WTC11 (cell line): ENCODE data around the gene TACR2. TPM values are rescaled to one million over a fixed set of nuclear protein-coding genes. Genes with fewer than 3 reads are reported as not detected.

Experiments
- CREB1 ChIP-seq: sonication (generic); formaldehyde crosslinking; IDR thresholded peaks from 2 replicates; pipeline ENCODE4 v1.8.0; 2023; ENCODE audit warnings: mild to moderate bottlenecking, missing genetic modification reagents
- ETV6 ChIP-seq: sonication (generic); formaldehyde crosslinking; IDR thresholded peaks from 2 replicates; pipeline ENCODE4 v1.8.1; 2022; ENCODE audit warnings: mild to moderate bottlenecking, missing genetic modification reagents
- FOXJ3 ChIP-seq: sonication (generic); formaldehyde crosslinking; IDR thresholded peaks from 2 replicates; pipeline ENCODE4 v1.9.0; 2021; ENCODE audit warnings: missing genetic modification reagents, mild to moderate bottlenecking, borderline replicate concordance
- GABPB1 ChIP-seq: sonication (generic); formaldehyde crosslinking; IDR thresholded peaks from 2 replicates; pipeline ENCODE4 v1.8.1; 2023; ENCODE audit warnings: mild to moderate bottlenecking, missing genetic modification reagents
- GRHL2 ChIP-seq: fragments of 250-450 bp; sonication (Bioruptor Pico); IDR thresholded peaks from 2 replicates; pipeline ENCODE4 v1.8.0; 2022; ENCODE audit warnings: mild to moderate bottlenecking, moderate library complexity; ENCODE audit not compliant: insufficient replicate concordance, severe bottlenecking
- IRF1 ChIP-seq: sonication (generic); formaldehyde crosslinking; IDR thresholded peaks from 2 replicates; pipeline ENCODE4 v1.8.0; 2023; ENCODE audit warnings: missing genetic modification reagents
- IRF2 ChIP-seq: sonication (generic); formaldehyde crosslinking; IDR thresholded peaks from 2 replicates; pipeline ENCODE4 v1.8.0; 2022; ENCODE audit warnings: low read depth, missing genetic modification reagents, borderline replicate concordance
- KAT7 ChIP-seq: sonication (generic); formaldehyde crosslinking; IDR thresholded peaks from 2 replicates; pipeline ENCODE4 v1.8.1; 2023; ENCODE audit warnings: missing genetic modification reagents, mild to moderate bottlenecking, borderline replicate concordance
- NR1H2 ChIP-seq: sonication (generic); formaldehyde crosslinking; IDR thresholded peaks from 2 replicates; pipeline ENCODE4 v1.9.0; 2021; ENCODE audit warnings: mild to moderate bottlenecking, moderate library complexity, missing genetic modification reagents
- PRRX2 ChIP-seq: fragments of 250-450 bp; sonication (Bioruptor Pico); IDR thresholded peaks from 2 replicates; pipeline ENCODE4 v1.8.0; 2021; ENCODE audit warnings: mild to moderate bottlenecking
- SMAD4 ChIP-seq: sonication (generic); formaldehyde crosslinking; IDR thresholded peaks from 2 replicates; pipeline ENCODE4 v1.8.0; 2022; ENCODE audit warnings: mild to moderate bottlenecking, missing genetic modification reagents
- SP1 ChIP-seq: sonication (generic); formaldehyde crosslinking; conservative IDR thresholded peaks from 2 replicates; pipeline ENCODE4 v1.8.1; 2022; ENCODE audit warnings: missing genetic modification reagents
- TEAD4 ChIP-seq: sonication (generic); formaldehyde crosslinking; IDR thresholded peaks from 2 replicates; pipeline ENCODE4 v1.8.0; 2022; ENCODE audit warnings: mild to moderate bottlenecking, missing genetic modification reagents
- ZNF138 ChIP-seq: sonication (generic); formaldehyde crosslinking; conservative IDR thresholded peaks from 2 replicates; pipeline ENCODE4 v1.8.1; 2022; ENCODE audit warnings: mild to moderate bottlenecking, moderate library complexity, missing genetic modification reagents
- ZSCAN18 ChIP-seq: fragments of 250-450 bp; sonication (Bioruptor Pico); IDR thresholded peaks from 2 replicates; pipeline ENCODE4 v2.1.2; 2022; ENCODE audit warnings: mild to moderate bottlenecking, moderate library complexity
- total RNA-seq: library from RNA; stranded (reverse); gene quantifications from 3 replicates; pipeline ENCODE4 v1.2.3, GENCODE V29; 2021
- TF ChIP-seq, protein P1 (sequence below): sonication (generic); formaldehyde crosslinking; IDR thresholded peaks from 2 replicates; pipeline ENCODE4 v1.8.0; 2023; ENCODE audit warnings: missing genetic modification reagents, mild to moderate bottlenecking, borderline replicate concordance
- TF ChIP-seq, protein P2 (sequence below): sonication (generic); formaldehyde crosslinking; IDR thresholded peaks from 2 replicates; pipeline ENCODE4 v1.8.1; 2023; ENCODE audit warnings: mild to moderate bottlenecking, missing genetic modification reagents, moderate library complexity
- TF ChIP-seq, protein P3 (sequence below): fragments of 250-450 bp; sonication (Bioruptor Pico); IDR thresholded peaks from 2 replicates; pipeline ENCODE4 v1.9.0; 2021; ENCODE audit warnings: moderate library complexity, mild to moderate bottlenecking, inconsistent platforms, borderline replicate concordance
- TF ChIP-seq, protein P4 (sequence below): sonication (generic); formaldehyde crosslinking; IDR thresholded peaks from 2 replicates; pipeline ENCODE4 v1.8.0; 2023; ENCODE audit warnings: mild to moderate bottlenecking, missing genetic modification reagents
- TF ChIP-seq, protein P5 (sequence below): sonication (generic); formaldehyde crosslinking; IDR thresholded peaks from 2 replicates; pipeline ENCODE4 v1.8.0; 2022; ENCODE audit warnings: mild to moderate bottlenecking, missing genetic modification reagents
- TF ChIP-seq, protein P6 (sequence below): sonication (generic); formaldehyde crosslinking; IDR thresholded peaks from 2 replicates; pipeline ENCODE4 v1.8.0; 2022; ENCODE audit warnings: mild to moderate bottlenecking, missing genetic modification reagents
- TF ChIP-seq, protein P7 (sequence below): sonication (generic); formaldehyde crosslinking; IDR thresholded peaks from 2 replicates; pipeline ENCODE4 v1.8.1; 2023; ENCODE audit warnings: mild to moderate bottlenecking, missing genetic modification reagents

TACR2 gene
- total RNA-seq, 1 experiment from 2014 or later: 0.20 TPM

GRCh38 chr10:69408318-69409175 is 8.2 kb downstream of the TACR2 start (continued):
- TF ChIP-seq, protein P1, sequence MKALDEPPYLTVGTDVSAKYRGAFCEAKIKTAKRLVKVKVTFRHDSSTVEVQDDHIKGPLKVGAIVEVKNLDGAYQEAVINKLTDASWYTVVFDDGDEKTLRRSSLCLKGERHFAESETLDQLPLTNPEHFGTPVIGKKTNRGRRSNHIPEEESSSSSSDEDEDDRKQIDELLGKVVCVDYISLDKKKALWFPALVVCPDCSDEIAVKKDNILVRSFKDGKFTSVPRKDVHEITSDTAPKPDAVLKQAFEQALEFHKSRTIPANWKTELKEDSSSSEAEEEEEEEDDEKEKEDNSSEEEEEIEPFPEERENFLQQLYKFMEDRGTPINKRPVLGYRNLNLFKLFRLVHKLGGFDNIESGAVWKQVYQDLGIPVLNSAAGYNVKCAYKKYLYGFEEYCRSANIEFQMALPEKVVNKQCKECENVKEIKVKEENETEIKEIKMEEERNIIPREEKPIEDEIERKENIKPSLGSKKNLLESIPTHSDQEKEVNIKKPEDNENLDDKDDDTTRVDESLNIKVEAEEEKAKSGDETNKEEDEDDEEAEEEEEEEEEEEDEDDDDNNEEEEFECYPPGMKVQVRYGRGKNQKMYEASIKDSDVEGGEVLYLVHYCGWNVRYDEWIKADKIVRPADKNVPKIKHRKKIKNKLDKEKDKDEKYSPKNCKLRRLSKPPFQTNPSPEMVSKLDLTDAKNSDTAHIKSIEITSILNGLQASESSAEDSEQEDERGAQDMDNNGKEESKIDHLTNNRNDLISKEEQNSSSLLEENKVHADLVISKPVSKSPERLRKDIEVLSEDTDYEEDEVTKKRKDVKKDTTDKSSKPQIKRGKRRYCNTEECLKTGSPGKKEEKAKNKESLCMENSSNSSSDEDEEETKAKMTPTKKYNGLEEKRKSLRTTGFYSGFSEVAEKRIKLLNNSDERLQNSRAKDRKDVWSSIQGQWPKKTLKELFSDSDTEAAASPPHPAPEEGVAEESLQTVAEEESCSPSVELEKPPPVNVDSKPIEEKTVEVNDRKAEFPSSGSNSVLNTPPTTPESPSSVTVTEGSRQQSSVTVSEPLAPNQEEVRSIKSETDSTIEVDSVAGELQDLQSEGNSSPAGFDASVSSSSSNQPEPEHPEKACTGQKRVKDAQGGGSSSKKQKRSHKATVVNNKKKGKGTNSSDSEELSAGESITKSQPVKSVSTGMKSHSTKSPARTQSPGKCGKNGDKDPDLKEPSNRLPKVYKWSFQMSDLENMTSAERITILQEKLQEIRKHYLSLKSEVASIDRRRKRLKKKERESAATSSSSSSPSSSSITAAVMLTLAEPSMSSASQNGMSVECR (CRISPR knock-in tag): peak; percentile 57; the same call in 1 of the 2 replicates
- TF ChIP-seq FOXJ3 (CRISPR knock-in tag) (no peak), NR1H2 (no peak), CREB1 (0 out of 2 replicates have a peak, but pooled peaks have one; percentile 39), SP1 (CRISPR knock-in tag) (peak; percentile 75), TEAD4 (no peak), GRHL2 (no peak), ETV6 (CRISPR knock-in tag) (peak; percentile 82), KAT7 (no peak), GABPB1 (no peak), SMAD4 (CRISPR knock-in tag) (no peak), IRF1 (CRISPR knock-in tag) (peak; percentile 36; the same call in 1 of the 2 replicates), IRF2 (no peak), ZNF138 (CRISPR knock-in tag) (no peak), PRRX2 (CRISPR knock-in tag) (no peak), ZSCAN18 (CRISPR knock-in tag) (no peak)
- TF ChIP-seq, protein P2, sequence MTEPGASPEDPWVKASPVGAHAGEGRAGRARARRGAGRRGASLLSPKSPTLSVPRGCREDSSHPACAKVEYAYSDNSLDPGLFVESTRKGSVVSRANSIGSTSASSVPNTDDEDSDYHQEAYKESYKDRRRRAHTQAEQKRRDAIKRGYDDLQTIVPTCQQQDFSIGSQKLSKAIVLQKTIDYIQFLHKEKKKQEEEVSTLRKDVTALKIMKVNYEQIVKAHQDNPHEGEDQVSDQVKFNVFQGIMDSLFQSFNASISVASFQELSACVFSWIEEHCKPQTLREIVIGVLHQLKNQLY: no peak
- TF ChIP-seq, protein P3, sequence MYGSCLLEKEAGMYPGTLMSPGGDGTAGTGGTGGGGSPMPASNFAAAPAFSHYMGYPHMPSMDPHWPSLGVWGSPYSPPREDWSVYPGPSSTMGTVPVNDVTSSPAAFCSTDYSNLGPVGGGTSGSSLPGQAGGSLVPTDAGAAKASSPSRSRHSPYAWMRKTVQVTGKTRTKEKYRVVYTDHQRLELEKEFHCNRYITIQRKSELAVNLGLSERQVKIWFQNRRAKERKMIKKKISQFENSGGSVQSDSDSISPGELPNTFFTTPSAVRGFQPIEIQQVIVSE: no peak
- TF ChIP-seq, protein P4, sequence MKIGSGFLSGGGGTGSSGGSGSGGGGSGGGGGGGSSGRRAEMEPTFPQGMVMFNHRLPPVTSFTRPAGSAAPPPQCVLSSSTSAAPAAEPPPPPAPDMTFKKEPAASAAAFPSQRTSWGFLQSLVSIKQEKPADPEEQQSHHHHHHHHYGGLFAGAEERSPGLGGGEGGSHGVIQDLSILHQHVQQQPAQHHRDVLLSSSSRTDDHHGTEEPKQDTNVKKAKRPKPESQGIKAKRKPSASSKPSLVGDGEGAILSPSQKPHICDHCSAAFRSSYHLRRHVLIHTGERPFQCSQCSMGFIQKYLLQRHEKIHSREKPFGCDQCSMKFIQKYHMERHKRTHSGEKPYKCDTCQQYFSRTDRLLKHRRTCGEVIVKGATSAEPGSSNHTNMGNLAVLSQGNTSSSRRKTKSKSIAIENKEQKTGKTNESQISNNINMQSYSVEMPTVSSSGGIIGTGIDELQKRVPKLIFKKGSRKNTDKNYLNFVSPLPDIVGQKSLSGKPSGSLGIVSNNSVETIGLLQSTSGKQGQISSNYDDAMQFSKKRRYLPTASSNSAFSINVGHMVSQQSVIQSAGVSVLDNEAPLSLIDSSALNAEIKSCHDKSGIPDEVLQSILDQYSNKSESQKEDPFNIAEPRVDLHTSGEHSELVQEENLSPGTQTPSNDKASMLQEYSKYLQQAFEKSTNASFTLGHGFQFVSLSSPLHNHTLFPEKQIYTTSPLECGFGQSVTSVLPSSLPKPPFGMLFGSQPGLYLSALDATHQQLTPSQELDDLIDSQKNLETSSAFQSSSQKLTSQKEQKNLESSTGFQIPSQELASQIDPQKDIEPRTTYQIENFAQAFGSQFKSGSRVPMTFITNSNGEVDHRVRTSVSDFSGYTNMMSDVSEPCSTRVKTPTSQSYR: no peak
- TF ChIP-seq, protein P5, sequence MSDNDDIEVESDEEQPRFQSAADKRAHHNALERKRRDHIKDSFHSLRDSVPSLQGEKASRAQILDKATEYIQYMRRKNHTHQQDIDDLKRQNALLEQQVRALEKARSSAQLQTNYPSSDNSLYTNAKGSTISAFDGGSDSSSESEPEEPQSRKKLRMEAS (CRISPR knock-in tag): peak; percentile 96
- TF ChIP-seq, protein P6, sequence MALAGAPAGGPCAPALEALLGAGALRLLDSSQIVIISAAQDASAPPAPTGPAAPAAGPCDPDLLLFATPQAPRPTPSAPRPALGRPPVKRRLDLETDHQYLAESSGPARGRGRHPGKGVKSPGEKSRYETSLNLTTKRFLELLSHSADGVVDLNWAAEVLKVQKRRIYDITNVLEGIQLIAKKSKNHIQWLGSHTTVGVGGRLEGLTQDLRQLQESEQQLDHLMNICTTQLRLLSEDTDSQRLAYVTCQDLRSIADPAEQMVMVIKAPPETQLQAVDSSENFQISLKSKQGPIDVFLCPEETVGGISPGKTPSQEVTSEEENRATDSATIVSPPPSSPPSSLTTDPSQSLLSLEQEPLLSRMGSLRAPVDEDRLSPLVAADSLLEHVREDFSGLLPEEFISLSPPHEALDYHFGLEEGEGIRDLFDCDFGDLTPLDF (CRISPR knock-in tag): no peak
- TF ChIP-seq, protein P7, sequence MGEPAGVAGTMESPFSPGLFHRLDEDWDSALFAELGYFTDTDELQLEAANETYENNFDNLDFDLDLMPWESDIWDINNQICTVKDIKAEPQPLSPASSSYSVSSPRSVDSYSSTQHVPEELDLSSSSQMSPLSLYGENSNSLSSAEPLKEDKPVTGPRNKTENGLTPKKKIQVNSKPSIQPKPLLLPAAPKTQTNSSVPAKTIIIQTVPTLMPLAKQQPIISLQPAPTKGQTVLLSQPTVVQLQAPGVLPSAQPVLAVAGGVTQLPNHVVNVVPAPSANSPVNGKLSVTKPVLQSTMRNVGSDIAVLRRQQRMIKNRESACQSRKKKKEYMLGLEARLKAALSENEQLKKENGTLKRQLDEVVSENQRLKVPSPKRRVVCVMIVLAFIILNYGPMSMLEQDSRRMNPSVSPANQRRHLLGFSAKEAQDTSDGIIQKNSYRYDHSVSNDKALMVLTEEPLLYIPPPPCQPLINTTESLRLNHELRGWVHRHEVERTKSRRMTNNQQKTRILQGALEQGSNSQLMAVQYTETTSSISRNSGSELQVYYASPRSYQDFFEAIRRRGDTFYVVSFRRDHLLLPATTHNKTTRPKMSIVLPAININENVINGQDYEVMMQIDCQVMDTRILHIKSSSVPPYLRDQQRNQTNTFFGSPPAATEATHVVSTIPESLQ: no peak
